ENCODE data around the gene PPP4C.
"Not testable (repeated sequence)": the region's sequence is repeated elsewhere in the genome, so short reads cannot be mapped to it uniquely, and the experiment has no call there.

The PPP4C gene

GRCh38 chr16:30124985-30125379 lies 49.2 kb downstream of the PPP4C start:
- Histone ChIP-seq H3F3A (ENCODE audit: control insufficient read depth, insufficient read depth) (no peaks in the 10 kb centered on the region), H3K4me2 (ENCODE audit: low read length) (no peak overlapping the region)

DNA sequence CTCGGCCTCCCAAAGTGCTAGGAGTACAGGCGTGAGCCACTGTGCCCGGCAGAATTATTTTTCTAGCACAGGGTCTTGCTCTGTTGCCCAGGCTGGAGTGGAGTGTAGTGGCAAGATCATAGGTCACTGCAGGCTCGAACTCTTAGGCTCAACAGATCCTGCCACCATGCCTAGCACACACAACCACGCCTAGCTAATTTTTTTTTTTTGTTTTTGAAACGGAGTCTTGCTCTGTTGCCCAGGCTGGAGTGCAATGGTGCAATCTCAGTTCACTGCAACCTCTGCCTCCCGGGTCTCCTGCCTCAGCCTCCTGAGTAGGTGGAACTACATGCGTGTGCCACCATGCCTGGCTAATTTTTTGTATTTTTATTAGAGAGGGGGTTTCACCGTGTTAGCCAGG lies 49.9 kb downstream of the PPP4C start:
- not testable (repeated sequence) for H3K79me2 ChIP-seq (ENCODE audit: control insufficient read depth, low read length); H3K9me3 ChIP-seq (ENCODE audit: control insufficient read depth, insufficient read depth, low read length); H3K4me3 ChIP-seq (ENCODE audit: low read length); H3K36me3 ChIP-seq (ENCODE audit: control insufficient read depth, low read length); H3K27me3 ChIP-seq (ENCODE audit: control insufficient read depth, low read length); H3F3A ChIP-seq (ENCODE audit: control insufficient read depth, insufficient read depth); H3K4me2 ChIP-seq (ENCODE audit: low read length); H3K27ac ChIP-seq (ENCODE audit: low read depth, low read length); H4K20me1 ChIP-seq (ENCODE audit: control insufficient read depth, insufficient read depth, low read depth, low read length); H3K9me2 ChIP-seq (replicated peaks; ENCODE audit: control insufficient read depth, low read length)
- H3K4me1 ChIP-seq (ENCODE audit: control insufficient read depth, low read length): peaks cover 37% of the 10 kb centered on the region

More at GRCh38 chr16:30124985-30125379, 49.2 kb downstream of the PPP4C start:
- peaks cover 4% of the 10 kb centered on the region; the same call in 1 of the 2 replicates for H3K36me3 ChIP-seq (ENCODE audit: control insufficient read depth, low read length)
- TF ChIP-seq, protein P1, sequence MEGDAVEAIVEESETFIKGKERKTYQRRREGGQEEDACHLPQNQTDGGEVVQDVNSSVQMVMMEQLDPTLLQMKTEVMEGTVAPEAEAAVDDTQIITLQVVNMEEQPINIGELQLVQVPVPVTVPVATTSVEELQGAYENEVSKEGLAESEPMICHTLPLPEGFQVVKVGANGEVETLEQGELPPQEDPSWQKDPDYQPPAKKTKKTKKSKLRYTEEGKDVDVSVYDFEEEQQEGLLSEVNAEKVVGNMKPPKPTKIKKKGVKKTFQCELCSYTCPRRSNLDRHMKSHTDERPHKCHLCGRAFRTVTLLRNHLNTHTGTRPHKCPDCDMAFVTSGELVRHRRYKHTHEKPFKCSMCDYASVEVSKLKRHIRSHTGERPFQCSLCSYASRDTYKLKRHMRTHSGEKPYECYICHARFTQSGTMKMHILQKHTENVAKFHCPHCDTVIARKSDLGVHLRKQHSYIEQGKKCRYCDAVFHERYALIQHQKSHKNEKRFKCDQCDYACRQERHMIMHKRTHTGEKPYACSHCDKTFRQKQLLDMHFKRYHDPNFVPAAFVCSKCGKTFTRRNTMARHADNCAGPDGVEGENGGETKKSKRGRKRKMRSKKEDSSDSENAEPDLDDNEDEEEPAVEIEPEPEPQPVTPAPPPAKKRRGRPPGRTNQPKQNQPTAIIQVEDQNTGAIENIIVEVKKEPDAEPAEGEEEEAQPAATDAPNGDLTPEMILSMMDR (IDR thresholded peaks at IDR 0.05; ENCODE audit: low read depth, low read length, poor library complexity, severe bottlenecking): no peak
- TF ChIP-seq EZH2phosphoT487 (IDR thresholded peaks at IDR 0.05; ENCODE audit: borderline replicate concordance, low read length): no peak
- peaks cover 4% of the 10 kb centered on the region; the same call in 1 of the 2 replicates for H3K27me3 ChIP-seq (ENCODE audit: control insufficient read depth, low read length)
- no peaks in the 10 kb centered on the region for H3K9me3 ChIP-seq (ENCODE audit: control insufficient read depth, insufficient read depth, low read length)
- H4K20me1 ChIP-seq (ENCODE audit: control insufficient read depth, insufficient read depth, low read depth, low read length): no peaks in the 10 kb centered on the region
- H3K4me1 ChIP-seq (ENCODE audit: control insufficient read depth, low read length): peaks cover 40% of the 10 kb centered on the region
- H3K79me2 ChIP-seq (ENCODE audit: control insufficient read depth, low read length): peaks cover 6% of the 10 kb centered on the region
- no peaks in the 10 kb centered on the region for H3K9me2 ChIP-seq (replicated peaks; ENCODE audit: control insufficient read depth, low read length)
- H3K27ac ChIP-seq (ENCODE audit: low read depth, low read length): no peak overlapping the region
- no peak overlapping the region for H3K4me3 ChIP-seq (ENCODE audit: low read length)

GRCh38 chr16:30127993-30128392 lies 52.2 kb downstream of the PPP4C start:
- TF ChIP-seq, protein P1 (IDR thresholded peaks at IDR 0.05; ENCODE audit: low read depth, low read length, poor library complexity, severe bottlenecking): no peak
- no peak for TF ChIP-seq EZH2phosphoT487 (IDR thresholded peaks at IDR 0.05; ENCODE audit: borderline replicate concordance, low read length)
- Histone ChIP-seq H3K79me2 (ENCODE audit: control insufficient read depth, low read length) (no peaks in the 10 kb centered on the region), H3K9me3 (ENCODE audit: control insufficient read depth, insufficient read depth, low read length) (no peaks in the 10 kb centered on the region), H3F3A (ENCODE audit: control insufficient read depth, insufficient read depth) (no peaks in the 10 kb centered on the region), H3K27ac (ENCODE audit: low read depth, low read length) (no peak overlapping the region), H3K27me3 (ENCODE audit: control insufficient read depth, low read length) (peaks cover 4% of the 10 kb centered on the region; the same call in 1 of the 2 replicates), H3K4me2 (ENCODE audit: low read length) (no peak overlapping the region), H3K36me3 (ENCODE audit: control insufficient read depth, low read length) (no peaks in the 10 kb centered on the region), H3K4me3 (ENCODE audit: low read length) (no peak overlapping the region), H4K20me1 (ENCODE audit: control insufficient read depth, insufficient read depth, low read depth, low read length) (no peaks in the 10 kb centered on the region), H3K9me2 (replicated peaks; ENCODE audit: control insufficient read depth, low read length) (no peaks in the 10 kb centered on the region), H3K4me1 (ENCODE audit: control insufficient read depth, low read length) (peaks cover 22% of the 10 kb centered on the region)

GRCh38 chr16:30131869-30132475 lies 56.2 kb downstream of the PPP4C start:
- H3K9me2 ChIP-seq (replicated peaks; ENCODE audit: control insufficient read depth, low read length): no peaks in the 10 kb centered on the region
- no peak overlapping the region for H3K4me2 ChIP-seq (ENCODE audit: low read length)
- H3K4me1 ChIP-seq (ENCODE audit: control insufficient read depth, low read length): peaks cover 17% of the 10 kb centered on the region
- no peak overlapping the region for H3K27ac ChIP-seq (ENCODE audit: low read depth, low read length)
- no peak for TF ChIP-seq EZH2phosphoT487 (IDR thresholded peaks at IDR 0.05; ENCODE audit: borderline replicate concordance, low read length)
- TF ChIP-seq, protein P1 (IDR thresholded peaks at IDR 0.05; ENCODE audit: low read depth, low read length, poor library complexity, severe bottlenecking): no peak
- no peaks in the 10 kb centered on the region for H3K9me3 ChIP-seq (ENCODE audit: control insufficient read depth, insufficient read depth, low read length)
- H3K36me3 ChIP-seq (ENCODE audit: control insufficient read depth, low read length): no peaks in the 10 kb centered on the region
- H3K4me3 ChIP-seq (ENCODE audit: low read length): no peak overlapping the region
- no peaks in the 10 kb centered on the region for H4K20me1 ChIP-seq (ENCODE audit: control insufficient read depth, insufficient read depth, low read depth, low read length)
- H3K79me2 ChIP-seq (ENCODE audit: control insufficient read depth, low read length): no peaks in the 10 kb centered on the region
- no peaks in the 10 kb centered on the region for H3K27me3 ChIP-seq (ENCODE audit: control insufficient read depth, low read length)
- no peaks in the 10 kb centered on the region for H3F3A ChIP-seq (ENCODE audit: control insufficient read depth, insufficient read depth)

Data from DOHH2 (cell line).